HG02763 (cell line): ENCODE data around the gene CBFA2T2.

ENCODE experiments used
- ATAC-seq: cut with Tn5 transposase; IDR thresholded peaks from one replicate; pipeline ENCODE4 v1.9.1; 2021; ENCODE audit warnings: mild to moderate bottlenecking, moderate library complexity; ENCODE audit not compliant: unreplicated experiment

The CBFA2T2 gene

GRCh38 chr20:33676121-33676520 lies 186.2 kb downstream of the CBFA2T2 start:
- ATAC-seq, result no peak

DNA sequence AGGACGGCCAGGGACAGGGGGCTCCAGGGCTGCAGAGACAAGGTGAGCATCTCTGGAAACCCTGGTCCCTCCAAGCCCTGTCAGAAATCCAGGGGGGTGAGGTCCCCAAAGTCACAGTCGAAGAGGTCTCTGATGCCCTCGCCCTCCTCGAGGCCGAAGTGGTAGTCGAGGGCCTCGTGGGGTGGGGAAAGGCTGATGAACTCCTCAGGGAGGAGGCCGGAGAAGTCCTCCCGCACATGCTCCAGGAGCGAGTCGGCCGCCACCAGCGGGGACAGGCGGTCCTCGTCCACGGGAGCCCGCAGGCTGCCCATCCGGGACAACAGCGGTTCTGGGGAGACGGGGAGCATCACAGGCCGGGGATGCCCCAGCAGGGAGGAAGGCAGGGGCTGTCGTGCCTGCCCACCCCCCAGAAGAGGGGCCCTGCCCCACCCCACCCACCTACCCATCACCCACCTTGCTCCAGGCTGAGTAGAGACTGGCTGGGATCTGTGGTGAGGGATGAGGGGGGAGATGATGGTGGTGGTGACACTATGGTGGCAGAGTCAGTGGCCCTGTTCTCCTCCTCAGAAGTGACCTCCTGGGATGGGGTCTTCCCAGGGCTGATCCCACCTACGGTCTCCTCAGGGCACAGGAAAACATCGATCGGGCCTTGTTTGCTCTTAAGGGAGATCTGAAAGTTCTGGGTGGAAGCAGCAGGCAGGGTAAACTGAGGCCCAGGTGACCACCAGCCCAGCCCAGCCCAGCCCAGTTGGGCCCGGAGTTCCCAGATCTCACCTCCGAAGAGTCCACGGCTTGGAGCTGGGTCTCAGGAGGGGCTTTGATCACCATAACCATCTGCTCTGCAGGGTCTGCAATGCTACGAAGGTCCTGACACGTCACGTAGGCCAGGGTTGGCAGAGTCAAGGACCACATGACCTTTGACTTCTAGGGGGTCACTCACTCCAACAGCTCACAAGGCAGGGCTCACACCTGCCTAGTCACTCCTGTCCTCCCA lies 187.1 kb downstream of the CBFA2T2 start:
- ATAC-seq, result no peak

GRCh38 chr20:33677991-33678702 lies 188.3 kb downstream of the CBFA2T2 start:
- no peak for ATAC-seq

- ATAC-seq, result peak; percentile 49
Observed at GRCh38 chr20:33679758-33680485, 190.0 kb downstream of the CBFA2T2 start.

GRCh38 chr20:33680686-33681085 lies 190.8 kb downstream of the CBFA2T2 start:
- ATAC-seq, result no peak

GRCh38 chr20:33681288-33681687 lies 191.4 kb downstream of the CBFA2T2 start:
- ATAC-seq, result no peak

DNA sequence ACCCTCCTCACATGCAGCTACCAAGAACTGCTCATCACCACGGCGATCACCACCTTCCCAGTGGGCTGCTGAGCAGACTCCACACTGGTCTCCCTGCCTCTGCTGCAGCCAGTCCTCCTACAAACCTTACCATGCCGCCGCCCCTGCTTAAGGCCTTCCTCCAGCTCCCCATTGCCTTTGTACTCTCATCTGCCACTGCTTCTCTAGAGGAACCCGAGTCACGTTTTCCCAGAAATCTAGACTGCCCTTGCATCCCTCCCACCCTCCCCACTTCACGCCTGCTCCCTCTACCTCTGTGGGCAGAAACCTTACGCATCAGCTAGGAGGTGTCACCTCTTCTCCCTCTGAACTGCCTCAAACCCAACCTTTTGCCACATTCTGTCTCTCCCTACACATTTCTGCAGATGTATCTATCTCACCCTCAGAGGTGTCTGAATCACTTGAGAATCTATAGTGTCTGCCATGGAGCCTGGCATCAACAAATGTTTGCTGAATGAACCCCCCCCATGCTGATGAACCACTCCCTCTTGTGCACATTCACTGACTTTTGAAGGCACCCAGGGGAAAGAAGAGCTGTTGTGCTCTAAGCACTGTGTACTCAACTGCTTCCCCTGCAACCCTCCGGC lies 191.9 kb downstream of the CBFA2T2 start:
- no peak for ATAC-seq

DNA sequence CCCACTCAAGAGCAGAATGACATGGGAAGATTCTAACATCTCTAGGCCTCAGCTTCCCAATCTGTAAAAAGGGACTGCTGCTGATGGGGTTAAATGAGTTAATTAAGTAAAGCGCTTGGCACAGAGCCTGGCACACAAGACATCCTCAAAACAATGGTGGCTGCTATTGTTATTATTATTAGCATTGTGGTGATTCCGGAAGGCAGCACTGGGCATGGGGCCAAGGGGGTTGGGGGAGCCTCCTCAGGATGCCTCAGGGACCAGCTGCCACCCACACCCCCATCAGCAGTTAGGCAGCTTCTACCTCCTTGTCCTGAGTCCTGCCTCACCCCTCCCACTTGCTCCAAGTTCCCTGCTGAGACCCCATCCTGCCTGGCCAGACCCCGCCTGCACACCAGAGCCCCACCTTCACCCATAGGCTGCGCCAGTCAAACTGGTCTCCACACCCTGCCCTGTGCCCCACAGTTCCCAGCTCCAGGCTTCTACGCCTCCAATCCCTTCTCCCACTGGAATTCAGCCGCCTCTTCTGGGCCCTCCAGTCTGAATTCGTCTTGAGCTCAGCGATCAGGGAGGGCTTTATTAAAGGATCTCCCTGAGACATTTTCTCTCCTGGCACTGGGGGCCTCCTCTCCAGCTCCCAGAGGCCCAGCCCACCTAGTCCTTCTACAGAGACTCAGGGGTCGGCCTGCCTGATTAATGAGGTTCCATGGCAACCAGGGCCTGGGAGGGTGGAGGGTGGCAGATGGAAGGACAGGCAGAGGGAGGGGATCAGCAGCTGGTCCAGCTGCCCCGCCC lies 194.8 kb downstream of the CBFA2T2 start:
- no peak for ATAC-seq

- ATAC-seq, result peak; percentile 27
Observed at GRCh38 chr20:33685328-33686099, 195.6 kb downstream of the CBFA2T2 start.

DNA sequence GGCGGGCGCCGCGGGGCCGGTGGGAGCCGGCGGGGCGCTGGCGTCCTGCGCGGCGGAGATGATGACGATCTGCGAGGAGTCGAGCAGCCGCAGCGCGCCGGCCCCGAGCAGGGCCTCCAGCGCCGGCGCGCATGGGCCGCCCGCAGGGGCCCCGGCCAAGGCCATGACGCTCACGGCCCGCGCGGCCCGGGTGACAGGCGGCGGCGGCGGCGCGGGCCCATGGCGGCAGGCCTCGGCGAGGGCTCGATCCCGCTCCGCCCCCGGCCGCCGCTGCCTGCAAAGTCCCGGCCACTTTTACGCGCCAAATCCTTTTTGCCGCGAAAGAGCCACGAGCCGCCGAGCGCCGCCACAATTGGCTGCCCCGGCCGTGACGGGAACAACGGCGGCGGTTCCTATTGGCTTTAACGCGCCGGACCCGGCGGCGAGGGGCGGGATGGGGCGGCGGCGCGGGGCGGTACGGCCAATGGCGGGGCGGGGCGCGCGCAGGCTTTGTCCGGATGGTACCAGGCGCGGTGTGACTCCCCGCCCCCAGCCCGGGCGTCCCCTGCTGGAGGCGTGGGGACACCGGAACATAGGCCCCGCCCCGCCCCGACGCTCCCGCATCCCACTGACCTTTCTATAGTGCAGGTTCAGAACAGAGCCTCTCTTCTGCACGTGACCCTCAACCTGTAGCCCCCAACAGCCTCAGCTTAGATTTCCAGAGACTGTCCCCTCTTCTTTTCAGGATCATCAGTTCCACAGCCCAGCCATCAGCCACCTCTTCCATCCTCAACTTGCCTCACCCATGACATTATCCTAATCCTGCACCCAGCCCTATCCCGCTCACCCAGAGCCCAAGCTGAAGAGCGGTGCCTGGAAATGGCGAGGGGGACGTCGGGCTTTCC lies 196.4 kb downstream of the CBFA2T2 start, which contains the start of gene E2F1:
Gene E2F1, minus strand, starts transcription at position 286 of the 884 bp plus-strand sequence. Its CDS starts 121 bp downstream, at position 165.
- peak; percentile 85 for ATAC-seq

GRCh38 chr20:33686984-33687366 lies 197.1 kb downstream of the CBFA2T2 start:
- ATAC-seq, result no peak

GRCh38 chr20:33687370-33687915 lies 197.5 kb downstream of the CBFA2T2 start:
- ATAC-seq, result no peak

DNA sequence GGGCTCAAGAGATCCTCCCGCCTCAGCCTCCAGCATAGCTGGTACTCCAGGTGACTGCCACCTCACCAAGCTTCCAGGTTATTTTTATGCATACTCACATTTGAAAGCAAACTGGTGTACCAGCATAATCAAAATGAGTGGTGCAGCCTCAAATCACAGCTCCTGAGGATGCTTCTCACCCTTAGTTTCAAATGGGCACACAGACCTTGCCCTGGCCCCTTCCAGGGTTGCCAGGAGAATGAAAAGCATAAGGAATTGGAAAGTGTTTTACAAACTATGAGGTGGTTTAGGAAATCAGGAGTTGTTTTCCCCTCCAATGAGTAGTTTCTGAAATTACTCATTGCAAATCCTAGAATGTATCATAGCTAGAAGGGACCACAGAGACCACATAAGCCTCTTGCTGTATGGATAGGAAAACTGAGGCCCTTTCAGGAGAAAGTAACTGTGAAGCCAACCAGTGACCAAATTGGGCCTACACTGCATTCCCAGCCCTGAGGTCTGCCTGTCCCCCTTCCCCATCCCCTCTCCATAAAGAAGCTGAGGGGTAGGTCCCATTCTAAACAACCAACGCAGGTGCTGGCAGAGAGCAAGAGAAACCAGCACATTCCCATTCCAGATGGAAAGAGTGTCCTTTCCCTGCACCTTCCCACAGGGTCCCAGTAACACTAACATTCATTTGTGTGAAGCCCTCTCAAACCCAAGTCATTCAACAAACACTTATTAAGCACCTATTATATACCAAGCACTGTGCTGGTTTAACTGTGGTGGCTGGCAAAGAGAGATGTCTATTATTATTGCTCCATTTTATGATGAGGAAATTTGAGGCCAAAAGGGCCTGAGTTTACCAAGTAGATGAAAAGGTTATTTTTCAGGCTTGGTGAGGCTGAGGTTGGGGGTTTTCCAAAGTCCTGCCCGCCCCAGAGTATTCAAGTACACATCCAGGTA lies 198.4 kb downstream of the CBFA2T2 start:
- ATAC-seq, result no peak

DNA sequence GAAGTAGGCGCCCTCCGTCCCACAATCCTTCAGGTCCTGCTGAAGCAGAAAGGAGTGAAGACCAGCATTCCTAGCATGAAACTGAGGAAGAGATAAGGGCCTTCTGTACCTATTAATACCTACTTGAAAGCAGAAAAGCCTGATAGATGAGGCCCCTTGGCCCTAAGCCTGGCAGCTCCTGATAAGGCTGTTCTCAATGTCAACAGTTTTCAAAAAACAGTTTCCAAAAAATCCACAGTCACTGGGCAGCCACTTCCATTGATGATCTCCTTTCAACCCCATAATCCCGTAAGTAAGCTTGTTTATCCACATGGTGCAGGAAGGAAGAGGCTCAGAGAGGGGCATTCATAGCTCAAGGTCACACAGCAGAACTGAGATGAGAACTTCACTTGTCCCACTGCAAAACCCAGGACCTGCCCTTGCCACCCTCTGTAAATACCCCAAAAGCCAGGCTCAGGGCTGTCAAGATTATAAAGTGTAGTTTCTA lies 199.1 kb downstream of the CBFA2T2 start:
- ATAC-seq, result no peak

GRCh38 chr20:33689493-33689892 lies 199.6 kb downstream of the CBFA2T2 start:
- no peak for ATAC-seq

GRCh38 chr20:33689973-33690372 lies 200.1 kb downstream of the CBFA2T2 start:
- ATAC-seq, result no peak

GRCh38 chr20:33693289-33693688 lies 203.4 kb downstream of the CBFA2T2 start:
- no peak for ATAC-seq
